GM23338 (cell line): Measurements from ENCODE around the gene NTM.

Experiments
- CREB1 ChIP-seq: fragments of 250-450 bp; sonication (Bioruptor Pico); IDR thresholded peaks from 2 replicates; pipeline ENCODE4 v1.5.0; 2020; ENCODE audit warnings: low read depth, mild to moderate bottlenecking, moderate library complexity
- EZH2 ChIP-seq: fragments of 200-600 bp; sonication (generic); IDR thresholded peaks from one replicate; pipeline ENCODE4 v1.8.0; 2017; ENCODE audit warnings: antibody characterized with exemption, mild to moderate bottlenecking, low read depth; ENCODE audit not compliant: unreplicated experiment
- EZH2phosphoT487 ChIP-seq: fragments of 200-600 bp; sonication (generic); IDR thresholded peaks from one replicate; pipeline ENCODE4 v1.8.1; 2018; ENCODE audit warnings: antibody characterized with exemption; ENCODE audit not compliant: unreplicated experiment
- JUNB ChIP-seq: IDR thresholded peaks from one replicate; pipeline ENCODE4 v1.6.1; 2016; ENCODE audit warnings: antibody characterized with exemption; ENCODE audit not compliant: unreplicated experiment
- NANOG ChIP-seq: IDR thresholded peaks from 2 replicates; pipeline ENCODE4 v1.6.1; 2016; ENCODE audit warnings: antibody characterized with exemption, borderline replicate concordance
- POLR2AphosphoS5 ChIP-seq: IDR thresholded peaks from 2 replicates; pipeline ENCODE4 v1.6.1; 2016; ENCODE audit warnings: antibody characterized with exemption, low read depth
- ZNF331 ChIP-seq: fragments of 250-450 bp; sonication (Bioruptor Pico); IDR thresholded peaks from 2 replicates; pipeline ENCODE4 v1.5.0; 2020; ENCODE audit warnings: low read depth, mild to moderate bottlenecking, moderate library complexity
- TF ChIP-seq, protein P1 (sequence below), 2 experiments: fragments of 200-600 bp in 1 of 2; sonication (generic) in 1 of 2; conservative IDR thresholded peaks; 2 replicates each; pipeline versions ENCODE4 v1.5.1 to v1.6.1; 2016 to 2017; ENCODE audit warnings: antibody characterized with exemption in 2 of 2, low read depth in 2 of 2, mild to moderate bottlenecking in 2 of 2, moderate library complexity in 1 of 2
- TF ChIP-seq, protein P2 (sequence below): IDR thresholded peaks from one replicate; pipeline ENCODE4 v1.6.1; 2018; ENCODE audit warnings: antibody characterized with exemption; ENCODE audit not compliant: unreplicated experiment

DNA sequence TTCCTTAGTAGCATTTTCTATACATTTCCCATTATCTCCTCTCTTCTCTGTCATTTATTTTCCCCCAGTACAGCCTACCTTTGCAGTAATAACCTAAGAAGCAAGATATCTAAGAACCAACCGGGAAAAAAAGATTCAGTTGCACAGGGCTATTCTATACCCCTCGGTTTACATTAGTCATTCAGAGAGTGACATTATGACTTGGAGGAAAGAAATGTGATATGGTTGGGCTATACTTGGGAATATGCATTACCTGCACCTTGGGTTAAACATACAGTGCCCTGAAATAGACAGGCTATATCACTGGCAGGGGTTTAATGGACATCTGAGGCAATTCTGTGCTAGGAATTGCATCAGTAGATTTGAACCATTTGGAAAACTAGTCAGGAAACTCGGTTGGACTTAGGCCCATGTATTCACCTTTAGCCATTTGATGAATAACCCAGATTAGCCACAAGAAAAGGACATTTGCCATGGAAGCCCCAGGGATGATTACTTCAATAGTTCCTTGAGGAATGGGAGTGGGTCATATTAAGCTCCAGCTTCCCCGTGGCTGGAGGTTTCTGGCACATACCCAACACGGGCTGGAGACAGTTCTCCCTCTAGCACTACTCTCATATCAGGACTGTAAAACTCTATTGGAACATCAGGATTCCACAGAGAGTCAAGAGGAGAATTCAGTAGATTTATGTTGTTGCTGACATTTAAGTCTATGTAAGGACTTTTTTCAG is 973.2 kb downstream of the NTM start:
- TF ChIP-seq POLR2AphosphoS5 (no peak), EZH2 (no peak), JUNB (no peak), EZH2phosphoT487 (no peak), CREB1 (no peak), NANOG (no peak), ZNF331 (no peak)
- TF ChIP-seq, protein P1, sequence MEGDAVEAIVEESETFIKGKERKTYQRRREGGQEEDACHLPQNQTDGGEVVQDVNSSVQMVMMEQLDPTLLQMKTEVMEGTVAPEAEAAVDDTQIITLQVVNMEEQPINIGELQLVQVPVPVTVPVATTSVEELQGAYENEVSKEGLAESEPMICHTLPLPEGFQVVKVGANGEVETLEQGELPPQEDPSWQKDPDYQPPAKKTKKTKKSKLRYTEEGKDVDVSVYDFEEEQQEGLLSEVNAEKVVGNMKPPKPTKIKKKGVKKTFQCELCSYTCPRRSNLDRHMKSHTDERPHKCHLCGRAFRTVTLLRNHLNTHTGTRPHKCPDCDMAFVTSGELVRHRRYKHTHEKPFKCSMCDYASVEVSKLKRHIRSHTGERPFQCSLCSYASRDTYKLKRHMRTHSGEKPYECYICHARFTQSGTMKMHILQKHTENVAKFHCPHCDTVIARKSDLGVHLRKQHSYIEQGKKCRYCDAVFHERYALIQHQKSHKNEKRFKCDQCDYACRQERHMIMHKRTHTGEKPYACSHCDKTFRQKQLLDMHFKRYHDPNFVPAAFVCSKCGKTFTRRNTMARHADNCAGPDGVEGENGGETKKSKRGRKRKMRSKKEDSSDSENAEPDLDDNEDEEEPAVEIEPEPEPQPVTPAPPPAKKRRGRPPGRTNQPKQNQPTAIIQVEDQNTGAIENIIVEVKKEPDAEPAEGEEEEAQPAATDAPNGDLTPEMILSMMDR (conservative IDR thresholded peaks at IDR 0.05; ENCODE audit: low read depth in 2 of 2), result no peak
- TF ChIP-seq, protein P2, sequence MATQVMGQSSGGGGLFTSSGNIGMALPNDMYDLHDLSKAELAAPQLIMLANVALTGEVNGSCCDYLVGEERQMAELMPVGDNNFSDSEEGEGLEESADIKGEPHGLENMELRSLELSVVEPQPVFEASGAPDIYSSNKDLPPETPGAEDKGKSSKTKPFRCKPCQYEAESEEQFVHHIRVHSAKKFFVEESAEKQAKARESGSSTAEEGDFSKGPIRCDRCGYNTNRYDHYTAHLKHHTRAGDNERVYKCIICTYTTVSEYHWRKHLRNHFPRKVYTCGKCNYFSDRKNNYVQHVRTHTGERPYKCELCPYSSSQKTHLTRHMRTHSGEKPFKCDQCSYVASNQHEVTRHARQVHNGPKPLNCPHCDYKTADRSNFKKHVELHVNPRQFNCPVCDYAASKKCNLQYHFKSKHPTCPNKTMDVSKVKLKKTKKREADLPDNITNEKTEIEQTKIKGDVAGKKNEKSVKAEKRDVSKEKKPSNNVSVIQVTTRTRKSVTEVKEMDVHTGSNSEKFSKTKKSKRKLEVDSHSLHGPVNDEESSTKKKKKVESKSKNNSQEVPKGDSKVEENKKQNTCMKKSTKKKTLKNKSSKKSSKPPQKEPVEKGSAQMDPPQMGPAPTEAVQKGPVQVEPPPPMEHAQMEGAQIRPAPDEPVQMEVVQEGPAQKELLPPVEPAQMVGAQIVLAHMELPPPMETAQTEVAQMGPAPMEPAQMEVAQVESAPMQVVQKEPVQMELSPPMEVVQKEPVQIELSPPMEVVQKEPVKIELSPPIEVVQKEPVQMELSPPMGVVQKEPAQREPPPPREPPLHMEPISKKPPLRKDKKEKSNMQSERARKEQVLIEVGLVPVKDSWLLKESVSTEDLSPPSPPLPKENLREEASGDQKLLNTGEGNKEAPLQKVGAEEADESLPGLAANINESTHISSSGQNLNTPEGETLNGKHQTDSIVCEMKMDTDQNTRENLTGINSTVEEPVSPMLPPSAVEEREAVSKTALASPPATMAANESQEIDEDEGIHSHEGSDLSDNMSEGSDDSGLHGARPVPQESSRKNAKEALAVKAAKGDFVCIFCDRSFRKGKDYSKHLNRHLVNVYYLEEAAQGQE, result no peak
